IPS-18c (cell line): Measurements from ENCODE around the gene FDXR.
"Not testable (repeated sequence)": the region's sequence is repeated elsewhere in the genome, so short reads cannot be mapped to it uniquely, and the experiment has no call there.

Experiments
- H3K4me3 ChIP-seq: 2 replicates; pipeline ENCODE4 v1.7.0; 2013; ENCODE audit warnings: low read depth, mild to moderate bottlenecking, low read length, moderate library complexity; ENCODE audit not compliant: insufficient read depth
- H3K9me3 ChIP-seq: one replicate; pipeline ENCODE4 v1.6.1; 2013; ENCODE audit warnings: mild to moderate bottlenecking, low read length, moderate library complexity; ENCODE audit not compliant: control insufficient read depth, insufficient read depth

Gene FDXR

GRCh38 chr17:74877592-74878548 is 5.1 kb upstream of the FDXR start:
- no peak overlapping the region for H3K4me3 ChIP-seq

DNA sequence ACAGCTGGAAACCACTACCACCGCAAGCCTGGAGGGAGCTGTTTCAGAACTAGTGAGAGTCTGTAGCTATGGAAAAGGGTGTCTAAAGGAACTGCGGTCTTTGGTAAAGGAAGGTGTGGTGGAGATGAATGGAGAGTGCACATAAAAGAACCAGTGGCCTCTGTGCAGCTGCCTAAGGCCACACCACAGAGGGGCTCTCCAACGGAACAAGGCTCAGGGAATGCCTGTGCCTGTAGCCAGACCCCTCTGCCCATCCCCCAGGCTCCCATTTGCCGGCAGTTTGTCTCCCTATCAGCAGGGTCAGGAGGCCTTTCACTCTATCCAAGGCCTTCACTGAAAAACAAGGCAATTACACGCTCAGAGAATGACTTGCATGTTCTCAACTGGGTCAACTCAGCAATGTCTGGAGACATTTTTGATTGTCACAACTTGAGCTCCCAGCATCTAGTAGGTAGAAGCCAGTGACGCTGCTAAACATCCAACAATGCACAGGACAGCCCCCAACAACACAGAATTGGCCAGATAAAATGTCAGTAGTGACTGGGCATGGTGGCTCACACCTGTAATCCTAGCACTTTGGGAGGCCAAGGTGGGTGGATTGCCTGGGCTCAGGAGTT is 3.3 kb upstream of the FDXR start:
- peaks cover 4% of the 10 kb centered on the region for H3K9me3 ChIP-seq
- H3K4me3 ChIP-seq: no peak overlapping the region

More at GRCh38 chr17:74877592-74878548, 5.1 kb upstream of the FDXR start:
- peaks cover 4% of the 10 kb centered on the region for H3K9me3 ChIP-seq

DNA sequence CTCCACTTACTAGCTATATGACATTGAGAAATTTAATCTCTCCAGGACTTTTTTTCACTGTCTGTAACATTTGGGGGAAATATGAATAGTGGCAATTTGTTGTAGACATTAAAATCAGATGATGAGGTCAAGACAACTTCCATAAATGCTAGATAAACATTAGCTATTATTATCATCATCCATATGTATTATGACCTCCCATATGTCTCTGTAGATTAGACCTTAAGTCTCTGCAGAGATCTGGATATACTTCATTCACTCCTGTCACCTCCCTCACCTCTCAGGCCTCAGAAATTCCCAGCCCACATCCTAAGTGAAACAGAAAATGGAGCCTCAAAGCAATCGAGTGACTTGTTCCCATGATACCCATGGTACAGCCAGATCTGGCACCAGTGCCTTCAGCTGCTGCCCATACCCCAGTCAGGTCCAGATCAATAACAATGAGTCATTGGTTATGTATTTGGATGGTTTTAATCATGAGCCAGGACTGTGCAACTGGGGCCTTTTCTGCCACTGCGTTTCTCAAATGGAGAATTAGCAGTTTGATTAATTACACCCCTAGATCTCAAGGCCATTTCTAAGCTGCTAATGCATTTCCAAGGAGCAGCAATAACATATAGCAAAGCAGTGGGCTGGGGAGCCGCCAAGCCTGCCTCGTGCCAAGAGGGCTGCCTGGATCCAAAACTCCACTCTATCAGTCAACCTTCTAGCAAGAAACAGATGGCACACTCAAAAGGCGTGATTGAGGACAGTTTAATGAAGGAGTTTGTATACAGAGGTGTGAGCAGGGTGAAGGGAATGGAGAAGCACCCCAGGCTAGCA is 2.6 kb upstream of the FDXR start:
- no peak overlapping the region for H3K4me3 ChIP-seq
- peaks cover 4% of the 10 kb centered on the region for H3K9me3 ChIP-seq

DNA sequence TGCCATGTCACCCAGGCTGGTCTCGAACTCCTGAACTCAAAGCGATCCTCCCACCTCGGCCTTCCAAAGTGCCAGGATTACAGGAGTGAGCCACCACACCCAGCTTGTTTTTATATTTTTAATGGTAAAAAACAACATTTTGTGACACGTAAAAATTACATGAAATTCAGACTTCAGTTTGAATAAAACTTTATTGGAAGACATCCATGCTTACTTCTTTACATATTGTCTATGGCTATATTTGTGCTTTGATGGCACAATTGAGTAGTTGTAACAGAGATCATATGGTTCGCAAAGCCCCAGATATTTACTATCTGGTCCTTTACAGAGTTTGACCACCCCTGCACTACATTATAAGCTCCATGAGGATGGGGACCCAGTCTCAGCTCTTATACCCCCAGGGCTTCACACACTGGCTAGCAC is 1.8 kb upstream of the FDXR start:
- Histone ChIP-seq H3K4me3 (no peak overlapping the region), H3K9me3 (peaks cover 4% of the 10 kb centered on the region)

DNA sequence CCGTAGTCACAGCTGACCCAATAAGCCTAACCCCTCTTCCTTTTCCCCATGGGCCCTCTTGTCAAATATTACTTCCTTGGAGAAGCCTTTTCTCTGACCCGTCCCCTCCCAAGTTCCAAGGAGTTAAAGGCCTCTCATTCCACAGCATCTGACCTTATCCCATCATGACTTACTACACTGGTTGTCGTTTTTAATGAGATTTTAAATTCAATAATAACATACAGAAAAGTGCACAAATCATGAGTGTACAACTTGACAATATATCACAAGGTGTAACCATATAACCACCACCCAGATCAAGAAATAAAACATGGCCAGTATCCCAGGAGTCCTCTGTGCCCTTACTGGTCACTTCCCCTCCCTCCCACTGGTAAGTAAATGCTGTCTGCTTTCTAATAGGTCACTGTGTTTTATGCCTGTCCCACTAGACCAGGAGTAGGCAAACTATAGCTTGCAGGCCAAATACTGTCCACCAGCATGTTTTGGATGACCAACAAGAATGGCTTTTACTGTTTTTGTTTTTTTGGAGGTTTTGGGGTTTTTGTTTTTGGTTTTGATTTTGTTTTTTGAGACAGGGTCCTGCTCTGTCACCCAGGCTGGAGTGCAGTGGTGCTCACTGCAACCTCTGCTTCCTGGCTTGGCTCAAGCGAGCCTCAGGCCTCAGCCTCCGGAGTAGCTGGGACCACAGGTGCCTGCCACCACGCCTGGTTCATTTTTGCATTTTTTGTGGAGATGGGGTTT is 1.2 kb upstream of the FDXR start:
- Histone ChIP-seq H3K9me3 (peaks cover 4% of the 10 kb centered on the region), H3K4me3 (peak overlapping the region; percentile 94)

DNA sequence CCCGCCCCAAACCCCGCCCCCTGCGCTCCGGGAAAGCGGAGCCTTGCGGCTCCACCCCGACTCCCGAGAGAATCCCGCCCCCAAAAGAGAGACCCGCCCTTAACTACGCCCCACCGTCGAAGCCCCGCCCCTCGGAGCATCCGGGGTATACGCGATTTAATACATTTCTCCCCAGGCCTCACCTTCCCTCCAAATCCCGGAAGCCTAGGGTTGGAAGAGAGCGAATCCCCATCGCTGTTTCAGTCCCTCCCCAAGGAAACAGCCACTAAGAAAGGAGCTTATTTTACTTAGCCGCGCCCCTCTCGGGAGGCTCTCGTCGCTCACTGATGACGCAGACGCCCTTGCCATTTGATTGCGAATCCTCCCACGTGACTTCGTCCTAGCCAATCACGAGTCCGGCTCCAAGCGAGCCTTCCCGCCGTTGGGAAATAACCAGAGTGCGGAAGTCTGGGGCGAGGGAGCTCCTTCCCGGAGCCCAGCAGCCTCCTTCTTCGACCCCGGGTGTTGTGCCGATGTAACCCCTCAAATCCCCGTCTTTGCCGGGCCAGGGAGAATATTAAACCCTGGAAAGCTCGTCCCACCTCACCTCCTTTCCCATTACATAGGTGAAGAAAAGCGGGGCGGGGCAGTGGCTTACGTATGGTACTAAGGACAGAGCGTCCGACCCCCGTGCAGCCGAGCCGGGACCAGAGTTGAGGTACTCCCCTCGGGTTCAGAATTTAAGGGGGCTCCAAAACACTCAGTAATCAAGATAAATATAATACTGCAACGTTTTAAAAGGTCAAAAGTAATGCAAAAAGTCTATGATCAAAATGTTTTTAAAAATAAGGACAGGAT is 461 bp upstream of the FDXR start:
- H3K4me3 ChIP-seq: peak overlapping the region; percentile 94
- peaks cover 4% of the 10 kb centered on the region for H3K9me3 ChIP-seq

DNA sequence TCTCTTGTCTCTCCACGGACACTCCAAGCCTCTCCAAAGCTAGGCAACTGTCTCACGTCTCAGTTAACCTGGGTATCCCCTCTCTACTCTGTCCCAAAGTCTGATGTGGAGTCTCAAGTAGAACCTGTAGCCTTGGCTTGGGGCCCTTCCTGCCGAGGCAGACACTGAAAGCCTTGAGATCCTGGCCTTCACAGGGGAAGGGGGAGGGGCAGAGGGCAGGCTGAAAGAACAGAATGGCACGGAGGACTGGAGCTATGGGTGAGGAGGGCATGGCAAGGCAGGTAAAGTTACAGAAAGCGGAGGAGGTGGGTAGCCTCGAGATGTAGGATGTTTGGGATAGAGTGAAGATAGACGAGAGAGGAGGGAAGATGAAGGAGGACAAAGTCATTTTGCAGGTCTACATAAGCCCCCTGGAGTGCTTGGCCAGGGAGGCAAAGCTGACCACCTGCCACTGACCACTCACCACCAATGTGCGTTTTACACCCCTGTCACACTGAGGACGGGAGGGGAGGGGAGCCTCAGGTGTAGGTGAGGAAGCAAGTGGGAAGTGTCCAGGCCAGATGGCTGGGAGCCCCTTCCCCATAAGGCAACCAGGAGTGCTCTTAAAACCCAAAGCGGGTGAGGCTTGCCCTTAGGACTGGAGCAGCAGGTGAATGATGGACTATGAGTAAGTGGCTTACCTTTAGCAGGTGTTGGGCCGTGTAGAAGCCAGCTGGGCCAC is 1.3 kb downstream of the FDXR start:
- H3K9me3 ChIP-seq: peaks cover 4% of the 10 kb centered on the region
- H3K4me3 ChIP-seq: no peak overlapping the region; the same call in 1 of the 2 replicates

- Histone ChIP-seq H3K9me3 (no peaks in the 10 kb centered on the region), H3K4me3 (no peak overlapping the region)
These were observed 2.3 kb downstream of the FDXR start for GRCh38 chr17:74870512-74870911.

DNA sequence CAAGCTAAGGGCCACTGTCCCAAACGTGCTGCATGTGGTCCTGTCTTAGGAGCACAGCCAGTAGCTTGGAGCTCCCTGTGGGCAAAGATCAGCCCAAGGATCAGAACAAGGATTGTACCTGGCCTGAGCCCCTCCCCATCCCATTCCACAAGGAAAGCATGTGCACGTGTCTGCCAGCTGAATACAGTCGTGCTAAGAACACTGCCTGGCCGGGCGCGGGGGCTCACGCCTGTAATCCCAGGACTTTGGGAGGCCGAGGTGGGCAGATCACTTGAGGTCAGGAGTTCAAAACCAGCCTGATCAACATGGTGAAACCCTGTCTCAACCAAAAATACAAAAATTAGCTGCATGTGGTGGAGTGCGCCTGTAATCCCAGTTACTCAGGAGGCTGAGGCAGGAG is 2.8 kb downstream of the FDXR start:
- not testable (repeated sequence) for H3K9me3 ChIP-seq, H3K4me3 ChIP-seq

GRCh38 chr17:74868908-74869255 is 3.9 kb downstream of the FDXR start:
- H3K4me3 ChIP-seq: no peak overlapping the region
- H3K9me3 ChIP-seq: no peaks in the 10 kb centered on the region

DNA sequence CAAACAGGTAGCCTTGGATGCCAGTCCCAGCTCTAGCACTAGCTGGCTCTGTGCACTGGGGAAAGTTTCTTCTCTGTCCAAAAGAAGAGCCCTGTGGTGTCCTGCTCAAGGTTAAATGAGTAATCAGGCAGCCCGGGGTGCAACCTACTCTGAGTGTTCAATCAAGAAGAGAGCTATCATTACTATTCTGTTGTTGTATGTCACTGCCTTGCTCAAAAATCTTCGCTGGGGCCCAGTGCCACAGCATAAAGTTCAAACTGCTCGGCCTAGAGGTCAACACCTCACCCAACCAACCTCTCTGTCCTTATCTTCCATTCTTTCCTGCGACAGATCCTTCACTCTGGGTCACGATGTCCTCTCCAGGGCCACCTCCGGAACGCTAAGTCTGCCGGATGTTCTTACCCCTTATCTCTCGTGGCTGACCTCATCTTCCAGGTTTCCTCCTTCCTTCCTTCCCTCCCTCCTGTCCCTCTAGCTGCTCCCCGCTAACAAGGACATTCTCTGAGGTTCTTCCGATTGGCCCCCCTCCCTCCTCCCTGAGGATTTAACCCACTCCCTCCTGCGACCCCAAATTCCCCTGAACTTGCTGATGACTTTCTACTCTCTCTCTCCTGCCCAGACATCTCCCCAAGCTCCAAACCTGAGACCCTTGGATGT is 4.4 kb downstream of the FDXR start:
- H3K9me3 ChIP-seq: no peaks in the 10 kb centered on the region
- no peak overlapping the region for H3K4me3 ChIP-seq

DNA sequence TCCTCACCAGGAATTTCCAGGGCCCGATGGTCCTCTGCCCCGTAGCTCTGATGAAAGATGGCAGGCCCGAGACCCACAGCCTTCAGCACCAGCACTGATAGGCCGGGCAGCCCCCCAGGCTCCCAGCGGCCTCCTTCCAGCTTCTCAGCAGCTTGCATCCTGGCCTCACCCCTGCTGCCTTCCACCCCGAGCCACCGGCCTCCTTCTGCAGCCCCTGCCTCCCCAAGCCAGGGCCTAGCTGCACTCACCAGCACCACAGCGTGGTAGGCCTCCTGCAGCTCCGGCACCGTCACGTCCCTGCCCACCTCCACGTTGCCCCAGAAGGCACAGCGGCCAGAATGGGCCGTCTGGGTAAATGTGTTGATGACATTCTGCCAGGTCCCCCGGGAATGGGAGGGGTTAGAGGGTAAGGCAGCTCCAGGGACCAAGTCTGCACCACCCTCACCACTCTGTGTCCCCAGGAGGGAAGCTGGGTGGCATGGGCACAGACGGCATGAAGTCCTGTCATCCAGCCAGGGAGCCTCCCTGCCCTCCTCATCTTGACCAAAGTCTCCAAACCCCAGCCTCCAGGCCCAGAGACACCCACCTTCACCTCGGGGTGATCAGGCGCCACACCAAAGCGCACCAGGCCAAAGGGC is 6.5 kb downstream of the FDXR start:
- Histone ChIP-seq H3K9me3 (no peaks in the 10 kb centered on the region), H3K4me3 (no peak overlapping the region)

DNA sequence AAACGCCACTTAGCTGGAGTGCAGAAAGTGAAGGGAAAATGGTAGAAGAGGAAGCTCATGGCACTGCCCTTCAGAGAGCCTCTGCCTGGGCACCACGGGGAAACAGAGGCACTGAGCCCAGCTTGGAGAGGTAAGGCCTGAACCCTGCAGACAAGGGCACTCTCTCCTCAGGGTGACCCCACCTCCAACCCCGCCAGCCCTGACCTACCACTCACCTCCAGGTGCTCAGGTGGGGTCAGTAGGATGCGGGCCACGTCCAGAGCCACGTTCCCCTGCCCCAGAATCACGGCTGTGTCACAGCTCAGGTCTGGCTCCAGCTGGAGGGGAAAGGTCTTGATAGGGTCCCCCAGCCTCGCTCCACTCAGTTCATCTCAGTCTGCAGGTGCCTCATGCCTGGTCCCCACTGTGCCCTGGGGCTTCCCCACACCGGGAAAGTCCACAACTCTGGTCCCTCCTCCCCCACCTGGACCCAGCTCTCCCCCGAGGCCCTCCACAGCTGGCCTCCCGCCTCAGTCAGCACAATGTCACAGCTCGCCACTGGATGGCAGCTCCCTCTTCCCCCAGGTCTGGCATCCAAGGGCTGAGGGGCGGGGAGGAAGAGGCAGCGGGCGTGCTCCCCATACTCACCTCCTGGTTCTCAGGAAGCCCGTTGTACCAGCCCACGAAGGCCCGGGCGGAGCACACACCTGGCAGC is 7.1 kb downstream of the FDXR start:
- no peak overlapping the region for H3K4me3 ChIP-seq
- H3K9me3 ChIP-seq: no peaks in the 10 kb centered on the region

- Histone ChIP-seq H3K4me3 (no peak overlapping the region), H3K9me3 (no peaks in the 10 kb centered on the region)
These were observed 7.9 kb downstream of the FDXR start for GRCh38 chr17:74864866-74865395.
